K562 (cell line): ENCODE results near the gene METTL3. TPM values are rescaled to one million over a fixed set of nuclear protein-coding genes. Genes with fewer than 3 reads are reported as not detected.
A peak's percentile ranks its signal among the peaks of the same experiment; 100 is the strongest.

ENCODE experiments used
- CBFA2T2 ChIP-seq: fragments of 450-650 bp; conservative IDR thresholded peaks from 2 replicates; pipeline ENCODE4 v1.6.1; 2017; ENCODE audit warnings: mild to moderate bottlenecking
- CBX1 ChIP-seq: sonication (generic); IDR thresholded peaks from 2 replicates; pipeline ENCODE4 v1.6.1; 2016; ENCODE audit warnings: antibody characterized with exemption, low read depth, mild to moderate bottlenecking
- CC2D1A ChIP-seq: fragments of 450-650 bp; IDR thresholded peaks from 2 replicates; pipeline ENCODE4 v1.6.1; 2017; ENCODE audit warnings: mild to moderate bottlenecking
- ELF1 ChIP-seq: fragments of 200-800 bp; sonication (Bioruptor generic); IDR thresholded peaks from 2 replicates; pipeline ENCODE4 v1.6.1; 2016; ENCODE audit warnings: missing genetic modification characterization, missing compliant biosample characterization
- FOS ChIP-seq: IDR thresholded peaks from 3 replicates; pipeline ENCODE4 v1.6.1; 2011; ENCODE audit not compliant: insufficient read length; ENCODE audit errors: extremely low read depth
- GATAD2A ChIP-seq: fragments of 450-650 bp; IDR thresholded peaks from 2 replicates; pipeline ENCODE4 v1.6.1; 2017
- KDM5B ChIP-seq: fragments of 200-600 bp; sonication (generic); IDR thresholded peaks from 2 replicates; pipeline ENCODE4 v1.6.1; 2012; ENCODE audit warnings: low read depth, mild to moderate bottlenecking, moderate library complexity, low read length, control low read depth, inconsistent platforms; ENCODE audit not compliant: insufficient replicate concordance
- NCOA2 ChIP-seq, 2 experiments: fragments of 450-650 bp; IDR thresholded peaks; 2 replicates each; pipeline ENCODE4 v1.6.1; 2018; ENCODE audit warnings: mild to moderate bottlenecking in 2 of 2, moderate library complexity in 1 of 2; ENCODE audit not compliant: partially characterized antibody in 2 of 2
- SMAD3 ChIP-seq: fragments of 450-650 bp; formaldehyde crosslinking; conservative IDR thresholded peaks from 2 replicates; pipeline ENCODE4 v1.4.0; 2020; ENCODE audit warnings: mild to moderate bottlenecking
- TBL1XR1 ChIP-seq, 2 experiments: IDR thresholded peaks; 2 replicates each; pipeline ENCODE4 v1.6.1; 2012; ENCODE audit warnings: improper control_type of control experiment in 2 of 2, low read length in 2 of 2, mild to moderate bottlenecking in 1 of 2
- TBP ChIP-seq: optimal IDR thresholded peaks from 2 replicates; pipeline ENCODE3; 2011; ENCODE audit warnings: low read depth, low read length, improper control_type of control experiment
- ZNF3 ChIP-seq: fragments of 250-450 bp; sonication (Bioruptor Pico); IDR thresholded peaks from 2 replicates; pipeline ENCODE4 v1.5.0; 2021; ENCODE audit warnings: mild to moderate bottlenecking, moderate library complexity
- polyA plus RNA-seq, 8 experiments: library from polyadenylated mRNA; depleted of rRNA in 4 of 8; stranded (reverse) in 5 of 8; unstranded in 3 of 8; fragments of >200 nt; fragmentation: Nextera tagmentation in 2 of 8; fragmentation: Illumina TruSeq in 1 of 8; extraction: Ambion mirVana in 2 of 8; extraction: Trizol in 1 of 8; gene quantifications; 2 replicates each; pipeline versions ENCODE4 v1.2.1 to v1.2.3, GENCODE V29; 2011 to 2014; ENCODE audit warnings: inconsistent platforms in 1 of 8, missing spikeins in 1 of 8
- total RNA-seq, 7 experiments: library from RNA; depleted of rRNA in 6 of 7; stranded (reverse); fragments of >200 nt in 6 of 7; fragmentation: Illumina TruSeq in 2 of 7; extraction: Trizol in 2 of 7; gene quantifications; 2 replicates each; pipeline versions ENCODE4 v1.2.1 to v1.2.3, GENCODE V29; 2011 to 2021; ENCODE audit warnings: low replicate concordance in 1 of 7
- TF ChIP-seq, protein P1 (sequence below): fragments of 450-650 bp; IDR thresholded peaks from 2 replicates; pipeline ENCODE4 v1.6.1; 2017; ENCODE audit warnings: antibody characterized with exemption, mild to moderate bottlenecking
- TF ChIP-seq, protein P2 (sequence below): sonication (generic); formaldehyde crosslinking; IDR thresholded peaks from 2 replicates; pipeline ENCODE4 v1.8.0; 2022; ENCODE audit warnings: missing genetic modification reagents, mild to moderate bottlenecking, moderate library complexity, borderline replicate concordance
- TF ChIP-seq, protein P3 (sequence below), 2 experiments: fragments of 450-650 bp; conservative IDR thresholded peaks; 2 replicates each; pipeline ENCODE4 v1.6.1; 2017; ENCODE audit warnings: mild to moderate bottlenecking in 2 of 2, moderate library complexity in 2 of 2
- TF ChIP-seq, protein P4 (sequence below): fragments of 250-450 bp; sonication (Bioruptor Pico); IDR thresholded peaks from 2 replicates; pipeline ENCODE4 v1.5.1; 2021; ENCODE audit warnings: mild to moderate bottlenecking
- TF ChIP-seq, protein P5 (sequence below): fragments of 200-800 bp; sonication (Bioruptor generic); IDR thresholded peaks from 2 replicates; pipeline ENCODE4 v1.6.1; 2017; ENCODE audit warnings: missing genetic modification characterization, missing compliant biosample characterization

Gene METTL3
- total and polyA plus RNA-seq, 9 of the 15 experiments (the other 6 are each of a cell fraction or from before 2014, with no cell fraction given), result 42.1 to 151 (median 65.7) TPM

DNA sequence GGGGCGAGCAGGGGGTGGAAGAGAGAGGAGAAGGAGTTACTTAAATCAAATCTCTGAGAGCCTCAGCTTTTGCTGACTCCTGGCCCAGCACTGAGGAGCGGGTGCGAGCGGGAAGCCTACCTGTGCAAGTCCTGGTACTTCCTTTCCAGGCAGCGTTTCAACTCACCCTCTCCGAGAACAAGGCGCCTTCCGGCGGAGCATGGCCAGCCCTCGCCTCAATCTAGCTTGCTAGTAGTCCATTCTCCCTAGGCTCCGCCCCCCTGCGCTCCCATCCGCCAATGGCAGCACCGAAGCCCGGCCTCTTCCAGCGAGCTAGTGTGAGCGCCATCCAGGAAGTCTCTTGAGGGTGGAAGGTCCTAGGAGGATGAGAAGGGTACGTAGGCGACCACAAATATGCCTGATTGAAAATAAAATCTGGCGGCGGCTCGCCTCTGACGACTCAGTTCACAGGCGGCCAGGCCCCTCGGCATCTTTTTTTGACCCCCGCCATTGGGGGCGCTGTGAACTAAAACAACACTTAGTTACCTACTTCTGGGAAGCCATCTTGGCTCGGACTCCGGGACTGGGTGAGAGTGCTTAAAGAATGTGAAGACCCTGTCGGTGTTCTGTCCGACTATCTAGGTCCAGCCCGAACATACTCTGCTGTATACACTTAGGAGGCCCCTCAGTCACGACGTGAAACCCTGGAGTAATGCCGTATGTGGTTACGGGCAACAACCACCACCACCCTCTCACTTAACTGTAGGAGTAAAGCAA, 55.0 kb downstream of the METTL3 start, which contains the start of gene CHD8 (continued):
- TF ChIP-seq, protein P1, sequence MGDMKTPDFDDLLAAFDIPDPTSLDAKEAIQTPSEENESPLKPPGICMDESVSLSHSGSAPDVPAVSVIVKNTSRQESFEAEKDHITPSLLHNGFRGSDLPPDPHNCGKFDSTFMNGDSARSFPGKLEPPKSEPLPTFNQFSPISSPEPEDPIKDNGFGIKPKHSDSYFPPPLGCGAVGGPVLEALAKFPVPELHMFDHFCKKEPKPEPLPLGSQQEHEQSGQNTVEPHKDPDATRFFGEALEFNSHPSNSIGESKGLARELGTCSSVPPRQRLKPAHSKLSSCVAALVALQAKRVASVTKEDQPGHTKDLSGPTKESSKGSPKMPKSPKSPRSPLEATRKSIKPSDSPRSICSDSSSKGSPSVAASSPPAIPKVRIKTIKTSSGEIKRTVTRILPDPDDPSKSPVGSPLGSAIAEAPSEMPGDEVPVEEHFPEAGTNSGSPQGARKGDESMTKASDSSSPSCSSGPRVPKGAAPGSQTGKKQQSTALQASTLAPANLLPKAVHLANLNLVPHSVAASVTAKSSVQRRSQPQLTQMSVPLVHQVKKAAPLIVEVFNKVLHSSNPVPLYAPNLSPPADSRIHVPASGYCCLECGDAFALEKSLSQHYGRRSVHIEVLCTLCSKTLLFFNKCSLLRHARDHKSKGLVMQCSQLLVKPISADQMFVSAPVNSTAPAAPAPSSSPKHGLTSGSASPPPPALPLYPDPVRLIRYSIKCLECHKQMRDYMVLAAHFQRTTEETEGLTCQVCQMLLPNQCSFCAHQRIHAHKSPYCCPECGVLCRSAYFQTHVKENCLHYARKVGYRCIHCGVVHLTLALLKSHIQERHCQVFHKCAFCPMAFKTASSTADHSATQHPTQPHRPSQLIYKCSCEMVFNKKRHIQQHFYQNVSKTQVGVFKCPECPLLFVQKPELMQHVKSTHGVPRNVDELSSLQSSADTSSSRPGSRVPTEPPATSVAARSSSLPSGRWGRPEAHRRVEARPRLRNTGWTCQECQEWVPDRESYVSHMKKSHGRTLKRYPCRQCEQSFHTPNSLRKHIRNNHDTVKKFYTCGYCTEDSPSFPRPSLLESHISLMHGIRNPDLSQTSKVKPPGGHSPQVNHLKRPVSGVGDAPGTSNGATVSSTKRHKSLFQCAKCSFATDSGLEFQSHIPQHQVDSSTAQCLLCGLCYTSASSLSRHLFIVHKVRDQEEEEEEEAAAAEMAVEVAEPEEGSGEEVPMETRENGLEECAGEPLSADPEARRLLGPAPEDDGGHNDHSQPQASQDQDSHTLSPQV, result peak; percentile 24
- TF ChIP-seq, protein P2, sequence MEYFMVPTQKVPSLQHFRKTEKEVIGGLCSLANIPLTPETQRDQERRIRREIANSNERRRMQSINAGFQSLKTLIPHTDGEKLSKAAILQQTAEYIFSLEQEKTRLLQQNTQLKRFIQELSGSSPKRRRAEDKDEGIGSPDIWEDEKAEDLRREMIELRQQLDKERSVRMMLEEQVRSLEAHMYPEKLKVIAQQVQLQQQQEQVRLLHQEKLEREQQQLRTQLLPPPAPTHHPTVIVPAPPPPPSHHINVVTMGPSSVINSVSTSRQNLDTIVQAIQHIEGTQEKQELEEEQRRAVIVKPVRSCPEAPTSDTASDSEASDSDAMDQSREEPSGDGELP (CRISPR knock-in tag), result peak; percentile 61; the same call in 1 of the 2 replicates
- TF ChIP-seq CBX1 (no peak), TBP (peak; percentile 74), TBL1XR1 (IDR thresholded peaks at IDR 0.05; ENCODE audit: low read length in 2 of 2) (no peak; a peak in 1 of 4 replicates), NCOA2 (IDR thresholded peaks at IDR 0.05; ENCODE audit: partially characterized antibody in 2 of 2) (peak in 1 of 2 experiments; percentile 77), CBFA2T2 (no peak), ELF1 (tag) (peak; percentile 92), KDM5B (peak; percentile 61), GATAD2A (no peak), CC2D1A (0 out of 2 replicates have a peak, but pooled peaks have one; percentile 48), FOS (peak; percentile 29), ZNF3 (CRISPR knock-in tag) (no peak), SMAD3 (CRISPR knock-in tag) (no peak)
- TF ChIP-seq, protein P3, sequence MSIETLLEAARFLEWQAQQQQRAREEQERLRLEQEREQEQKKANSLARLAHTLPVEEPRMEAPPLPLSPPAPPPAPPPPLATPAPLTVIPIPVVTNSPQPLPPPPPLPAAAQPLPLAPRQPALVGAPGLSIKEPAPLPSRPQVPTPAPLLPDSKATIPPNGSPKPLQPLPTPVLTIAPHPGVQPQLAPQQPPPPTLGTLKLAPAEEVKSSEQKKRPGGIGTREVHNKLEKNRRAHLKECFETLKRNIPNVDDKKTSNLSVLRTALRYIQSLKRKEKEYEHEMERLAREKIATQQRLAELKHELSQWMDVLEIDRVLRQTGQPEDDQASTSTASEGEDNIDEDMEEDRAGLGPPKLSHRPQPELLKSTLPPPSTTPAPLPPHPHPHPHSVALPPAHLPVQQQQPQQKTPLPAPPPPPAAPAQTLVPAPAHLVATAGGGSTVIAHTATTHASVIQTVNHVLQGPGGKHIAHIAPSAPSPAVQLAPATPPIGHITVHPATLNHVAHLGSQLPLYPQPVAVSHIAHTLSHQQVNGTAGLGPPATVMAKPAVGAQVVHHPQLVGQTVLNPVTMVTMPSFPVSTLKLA (conservative IDR thresholded peaks at IDR 0.05), result peak; percentile 56 to 73
- TF ChIP-seq, protein P4, sequence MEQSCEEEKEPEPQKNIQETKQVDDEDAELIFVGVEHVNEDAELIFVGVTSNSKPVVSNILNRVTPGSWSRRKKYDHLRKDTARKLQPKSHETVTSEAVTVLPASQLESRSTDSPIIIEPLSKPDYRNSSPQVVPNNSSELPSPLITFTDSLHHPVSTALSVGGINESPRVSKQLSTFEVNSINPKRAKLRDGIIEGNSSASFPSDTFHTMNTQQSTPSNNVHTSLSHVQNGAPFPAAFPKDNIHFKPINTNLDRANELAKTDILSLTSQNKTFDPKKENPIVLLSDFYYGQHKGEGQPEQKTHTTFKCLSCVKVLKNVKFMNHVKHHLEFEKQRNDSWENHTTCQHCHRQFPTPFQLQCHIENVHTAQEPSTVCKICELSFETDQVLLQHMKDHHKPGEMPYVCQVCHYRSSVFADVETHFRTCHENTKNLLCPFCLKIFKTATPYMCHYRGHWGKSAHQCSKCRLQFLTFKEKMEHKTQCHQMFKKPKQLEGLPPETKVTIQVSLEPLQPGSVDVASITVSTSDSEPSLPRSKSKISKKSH (CRISPR knock-in tag), result no peak
- TF ChIP-seq, protein P5, sequence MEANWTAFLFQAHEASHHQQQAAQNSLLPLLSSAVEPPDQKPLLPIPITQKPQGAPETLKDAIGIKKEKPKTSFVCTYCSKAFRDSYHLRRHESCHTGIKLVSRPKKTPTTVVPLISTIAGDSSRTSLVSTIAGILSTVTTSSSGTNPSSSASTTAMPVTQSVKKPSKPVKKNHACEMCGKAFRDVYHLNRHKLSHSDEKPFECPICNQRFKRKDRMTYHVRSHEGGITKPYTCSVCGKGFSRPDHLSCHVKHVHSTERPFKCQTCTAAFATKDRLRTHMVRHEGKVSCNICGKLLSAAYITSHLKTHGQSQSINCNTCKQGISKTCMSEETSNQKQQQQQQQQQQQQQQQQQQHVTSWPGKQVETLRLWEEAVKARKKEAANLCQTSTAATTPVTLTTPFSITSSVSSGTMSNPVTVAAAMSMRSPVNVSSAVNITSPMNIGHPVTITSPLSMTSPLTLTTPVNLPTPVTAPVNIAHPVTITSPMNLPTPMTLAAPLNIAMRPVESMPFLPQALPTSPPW, result peak; percentile 40; the same call in 1 of the 2 replicates
